OCI-LY1 (cell line): ENCODE measurements around the gene ASCC2.

Experiments
- EZH2 ChIP-seq: fragments of 200-600 bp; sonication (generic), shearing (Covaris generic); IDR thresholded peaks from 2 replicates; pipeline ENCODE4 v1.8.0; 2017; ENCODE audit warnings: borderline replicate concordance, mixed run types, mild to moderate bottlenecking, antibody characterized with exemption, low read length, moderate library complexity, mixed read lengths
- TF ChIP-seq, protein P1 (sequence below): fragments of 200-600 bp; sonication (generic), shearing (Covaris generic); IDR thresholded peaks from 2 replicates; pipeline ENCODE4 v1.5.1; 2017; ENCODE audit warnings: mild to moderate bottlenecking, antibody characterized with exemption, low read length, moderate library complexity, mixed read lengths

DNA sequence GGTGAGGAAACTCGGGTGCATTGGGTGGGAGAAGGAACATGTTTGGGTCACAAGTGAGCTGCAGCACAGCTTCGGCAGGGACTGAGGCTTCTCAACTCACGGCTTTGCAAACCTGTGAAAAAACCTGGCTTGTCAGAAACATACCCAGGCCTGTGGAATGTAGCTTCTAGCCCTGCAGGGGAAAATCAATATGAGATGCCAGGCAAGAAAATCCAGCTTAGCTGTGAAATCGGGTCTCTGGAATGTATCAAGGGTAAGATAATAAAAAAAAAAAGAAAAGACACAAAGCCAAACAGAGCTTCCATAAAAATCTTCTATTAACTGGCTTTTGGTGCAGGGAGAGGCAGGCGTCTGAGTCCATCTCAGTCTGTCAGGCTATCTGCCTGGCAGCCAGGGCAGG, 42.4 kb downstream of the ASCC2 start:
- TF ChIP-seq, protein P1, sequence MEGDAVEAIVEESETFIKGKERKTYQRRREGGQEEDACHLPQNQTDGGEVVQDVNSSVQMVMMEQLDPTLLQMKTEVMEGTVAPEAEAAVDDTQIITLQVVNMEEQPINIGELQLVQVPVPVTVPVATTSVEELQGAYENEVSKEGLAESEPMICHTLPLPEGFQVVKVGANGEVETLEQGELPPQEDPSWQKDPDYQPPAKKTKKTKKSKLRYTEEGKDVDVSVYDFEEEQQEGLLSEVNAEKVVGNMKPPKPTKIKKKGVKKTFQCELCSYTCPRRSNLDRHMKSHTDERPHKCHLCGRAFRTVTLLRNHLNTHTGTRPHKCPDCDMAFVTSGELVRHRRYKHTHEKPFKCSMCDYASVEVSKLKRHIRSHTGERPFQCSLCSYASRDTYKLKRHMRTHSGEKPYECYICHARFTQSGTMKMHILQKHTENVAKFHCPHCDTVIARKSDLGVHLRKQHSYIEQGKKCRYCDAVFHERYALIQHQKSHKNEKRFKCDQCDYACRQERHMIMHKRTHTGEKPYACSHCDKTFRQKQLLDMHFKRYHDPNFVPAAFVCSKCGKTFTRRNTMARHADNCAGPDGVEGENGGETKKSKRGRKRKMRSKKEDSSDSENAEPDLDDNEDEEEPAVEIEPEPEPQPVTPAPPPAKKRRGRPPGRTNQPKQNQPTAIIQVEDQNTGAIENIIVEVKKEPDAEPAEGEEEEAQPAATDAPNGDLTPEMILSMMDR, result no peak
- no peak for TF ChIP-seq EZH2
